Lung (tissue), 12 donors: Measurements from ENCODE around the gene C19orf12. TPM values are rescaled to one million over a fixed set of nuclear protein-coding genes. Genes with fewer than 3 reads are reported as not detected.

ENCODE experiments used
- ATAC-seq: fragments of 200-7000 bp; cut with Tn5 transposase; one replicate; pipeline ENCODE4 v1.9.1; 2020; ENCODE audit warnings: moderate number of reproducible peaks; ENCODE audit not compliant: insufficient read depth, low FRiP score
- DNase-seq, 3 donors: peaks; one replicate each; pipeline ENCODE4 v3.0.0-alpha.2; 2013 to 2017
- H3K27ac ChIP-seq, 2 donors: one replicate each; pipeline ENCODE4 v1.5.1; 2013; ENCODE audit warnings: mild to moderate bottlenecking in 2 of 2, moderate library complexity in 2 of 2, control low read depth in 1 of 2, inconsistent platforms in 1 of 2, low read depth in 1 of 2, low read length in 1 of 2
- H3K27me3 ChIP-seq, 3 donors: one replicate each; pipeline ENCODE4 v1.5.1; 2013; ENCODE audit warnings: low read length in 2 of 3; ENCODE audit not compliant: control insufficient read depth in 3 of 3, insufficient read depth in 3 of 3
- H3K36me3 ChIP-seq, 4 donors: one replicate each; pipeline ENCODE4 v1.5.1; 2013; ENCODE audit warnings: low read length in 4 of 4, mild to moderate bottlenecking in 1 of 4, moderate library complexity in 1 of 4; ENCODE audit not compliant: control insufficient read depth in 4 of 4, insufficient read depth in 4 of 4
- H3K4me1 ChIP-seq, 5 donors: one replicate each; pipeline ENCODE4 v1.5.1; 2013; ENCODE audit warnings: low read length in 5 of 5, mild to moderate bottlenecking in 2 of 5, moderate library complexity in 1 of 5; ENCODE audit not compliant: control insufficient read depth in 5 of 5, insufficient read depth in 5 of 5
- H3K4me3 ChIP-seq: one replicate; pipeline ENCODE4 v1.5.1; 2013; ENCODE audit warnings: mild to moderate bottlenecking, control low read depth, moderate library complexity
- H3K9ac ChIP-seq, 2 donors: one replicate each; pipeline ENCODE4 v1.5.1; 2013; ENCODE audit warnings: low read length in 2 of 2, control low read depth in 1 of 2; ENCODE audit not compliant: insufficient read depth in 1 of 2
- H3K9me3 ChIP-seq, 4 donors: one replicate each; pipeline ENCODE4 v1.5.1; 2013; ENCODE audit warnings: low read length in 3 of 4, mild to moderate bottlenecking in 1 of 4, moderate library complexity in 1 of 4; ENCODE audit not compliant: control insufficient read depth in 4 of 4, insufficient read depth in 3 of 4
- CTCF ChIP-seq: IDR thresholded peaks from 2 replicates; pipeline ENCODE4 v1.5.1; 2012; ENCODE audit warnings: mild to moderate bottlenecking; ENCODE audit errors: control extremely low read depth, extremely low read depth
- WGBS, 2 donors: extraction: QIAGEN DNeasy Blood & Tissue Kit; methylation state at CpG; one replicate each; pipeline ENCODE4 v1.1.7; 2013; 5-methylcytosine and 5-hydroxymethylcytosine counted together
- polyA plus RNA-seq, 2 donors: library from polyadenylated mRNA; stranded (reverse); fragments of 200-250 nt; gene quantifications; one replicate each; pipeline ENCODE4 v1.2.1, GENCODE V29; 2013
- total RNA-seq, 2 donors: library from RNA; depleted of rRNA in 1 of 2; stranded (reverse); fragments of >200 nt in 1 of 2; gene quantifications; one replicate each; pipeline ENCODE4 v1.2.1, GENCODE V29; 2014 to 2021
- donor health status: control.
- donor health status: control.
- donor health status: Bipolar disorder and iron deficiency.
- donor health status: healthy.
- donor health status: DM: yes; HTN: yes; CAD: no.

C19orf12 gene
- total and polyA plus RNA-seq, 4 donors, result 11.4 to 26.0 (median 17.7) TPM

- ATAC-seq (no peak), DNase-seq (no peak)
- no peaks in the 10 kb centered on the region for H3K4me1 ChIP-seq
- TF ChIP-seq CTCF, result no peak
- H3K9me3 ChIP-seq, result peaks cover 0 to 4% (median 0%) of the 10 kb centered on the region in 4 donors
- WGBS, 2 donors, result 62 to 82% methylated on average over 5 of the region's 5 CpGs
- H3K27ac ChIP-seq, result no peak overlapping the region
- peaks cover 0 to 2% (median 0%) of the 10 kb centered on the region in 3 donors for H3K27me3 ChIP-seq
- no peak overlapping the region for H3K4me3 ChIP-seq
- no peaks in the 10 kb centered on the region for H3K36me3 ChIP-seq
- H3K9ac ChIP-seq, result no peak overlapping the region
Observed at GRCh38 chr19:29735829-29736228, 20.8 kb upstream of the C19orf12 start.

GRCh38 chr19:29731331-29731850 lies 16.3 kb upstream of the C19orf12 start:
- ATAC-seq (no peak), DNase-seq (no peak)
- no peak overlapping the region for H3K9ac ChIP-seq
- H3K4me3 ChIP-seq, result no peak overlapping the region
- peaks cover 0 to 5% (median 0%) of the 10 kb centered on the region in 3 donors for H3K27me3 ChIP-seq
- H3K36me3 ChIP-seq, result no peaks in the 10 kb centered on the region
- peaks cover 0 to 4% (median 0%) of the 10 kb centered on the region in 4 donors for H3K9me3 ChIP-seq
- H3K27ac ChIP-seq, result no peak overlapping the region
- TF ChIP-seq CTCF, result no peak
- no peaks in the 10 kb centered on the region for H3K4me1 ChIP-seq
- WGBS, 2 donors, result 90 to 94% methylated on average over 13 of the region's 13 CpGs

- H3K9ac ChIP-seq, result no peak overlapping the region
- ATAC-seq, result no peak
- H3K4me3 ChIP-seq, result no peak overlapping the region
- peaks cover 0 to 5% (median 3%) of the 10 kb centered on the region in 3 donors for H3K27me3 ChIP-seq
- H3K9me3 ChIP-seq, result peaks cover 0 to 4% (median 0%) of the 10 kb centered on the region in 4 donors
- no peaks in the 10 kb centered on the region for H3K36me3 ChIP-seq
- no peak for DNase-seq
- TF ChIP-seq CTCF, result no peak
- H3K27ac ChIP-seq, result no peak overlapping the region
- 78 to 93% methylated on average over 6 of the region's 6 CpGs for WGBS, 2 donors
- peaks cover 0 to 11% (median 0%) of the 10 kb centered on the region in 5 donors for H3K4me1 ChIP-seq
Observed at GRCh38 chr19:29727906-29728305, 12.8 kb upstream of the C19orf12 start.

- Histone ChIP-seq H3K9ac (no peak overlapping the region), H3K9me3 (no peaks in the 10 kb centered on the region), H3K27ac (no peak overlapping the region), H3K36me3 (no peaks in the 10 kb centered on the region), H3K4me3 (no peak overlapping the region), H3K27me3 (peaks cover 0 to 3% (median 3%) of the 10 kb centered on the region in 3 donors), H3K4me1 (peaks cover 0 to 11% (median 0%) of the 10 kb centered on the region in 5 donors)
- TF ChIP-seq CTCF, result no peak
- WGBS, 2 donors, result 46 to 61% methylated on average over 14 of the region's 14 CpGs
- no peak for ATAC-seq
- no peak for DNase-seq
Observed at GRCh38 chr19:29724746-29725145, 9.7 kb upstream of the C19orf12 start.
